HG02852 (cell line): Measurements from ENCODE around the gene MORN4.
"Not testable (repeated sequence)": the region's sequence is repeated elsewhere in the genome, so short reads cannot be mapped to it uniquely, and the experiment has no call there.

ENCODE experiments used
- ATAC-seq: cut with Tn5 transposase; IDR thresholded peaks from one replicate; pipeline ENCODE4 v1.9.1; 2021; ENCODE audit warnings: mild to moderate bottlenecking, moderate library complexity; ENCODE audit not compliant: unreplicated experiment

MORN4 gene

GRCh38 chr10:97642471-97643159, 9.3 kb upstream of the MORN4 start:
- ATAC-seq: not testable (repeated sequence)

- ATAC-seq: peak; percentile 25
Observed at GRCh38 chr10:97640868-97641811, 7.8 kb upstream of the MORN4 start.

DNA sequence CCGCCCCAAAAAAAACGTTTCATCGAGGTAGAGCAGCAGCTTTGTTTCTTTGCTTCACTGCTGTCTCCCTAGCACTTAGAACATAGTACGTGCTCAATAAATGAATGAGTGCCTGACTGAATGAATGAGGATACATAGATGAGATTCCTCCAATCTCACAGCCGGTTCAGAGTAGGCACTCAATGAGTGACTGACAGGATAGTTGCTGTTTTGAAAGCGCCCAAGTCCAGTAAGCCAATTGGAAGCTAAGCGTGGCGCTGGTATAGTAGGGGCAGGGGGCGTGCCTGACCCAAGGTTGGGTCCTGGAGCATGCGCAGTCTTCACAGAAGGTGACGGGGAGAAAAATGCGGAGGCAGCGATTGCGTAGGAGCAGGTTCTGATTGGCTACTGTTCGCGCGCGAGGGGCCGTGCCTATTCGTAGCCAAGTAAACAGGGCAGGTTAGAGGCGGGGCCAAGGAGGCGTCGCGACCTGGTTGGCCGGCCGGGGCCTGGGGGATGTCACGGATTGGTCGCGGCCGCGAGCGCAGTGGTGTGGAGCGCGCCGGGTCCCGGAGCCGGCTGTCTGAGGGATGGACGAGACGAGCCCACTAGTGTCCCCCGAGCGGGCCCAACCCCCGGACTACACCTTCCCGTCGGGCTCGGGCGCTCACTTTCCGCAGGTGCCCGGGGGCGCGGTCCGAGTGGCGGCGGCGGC, 7.0 kb upstream of the MORN4 start, which contains the start of gene PI4K2A:
Gene PI4K2A, plus strand, starts transcription at position 498 of the 694 bp plus-strand sequence. Its CDS starts 72 bp downstream, at position 570.
- peak; percentile 99 for ATAC-seq

DNA sequence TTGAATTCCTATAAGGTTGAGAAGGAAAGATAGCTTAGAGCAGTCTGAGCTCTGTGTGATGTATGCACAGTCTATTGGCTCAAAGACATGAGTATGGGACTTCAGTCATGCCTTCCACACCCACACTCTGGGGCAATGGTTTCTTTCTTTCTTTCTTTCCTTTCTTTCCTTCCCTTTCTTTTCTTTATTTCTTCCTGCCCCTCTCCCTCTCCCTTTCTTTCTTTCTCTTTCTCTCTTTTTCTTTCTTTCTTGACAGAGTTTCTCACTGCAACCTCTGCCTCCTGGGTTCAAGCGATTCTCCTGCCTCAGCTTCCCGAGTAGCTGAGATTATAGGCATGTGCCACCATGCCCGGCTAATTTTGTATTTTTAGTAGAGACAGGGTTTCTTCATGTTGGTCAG, 5.8 kb upstream of the MORN4 start:
- not testable (repeated sequence) for ATAC-seq

DNA sequence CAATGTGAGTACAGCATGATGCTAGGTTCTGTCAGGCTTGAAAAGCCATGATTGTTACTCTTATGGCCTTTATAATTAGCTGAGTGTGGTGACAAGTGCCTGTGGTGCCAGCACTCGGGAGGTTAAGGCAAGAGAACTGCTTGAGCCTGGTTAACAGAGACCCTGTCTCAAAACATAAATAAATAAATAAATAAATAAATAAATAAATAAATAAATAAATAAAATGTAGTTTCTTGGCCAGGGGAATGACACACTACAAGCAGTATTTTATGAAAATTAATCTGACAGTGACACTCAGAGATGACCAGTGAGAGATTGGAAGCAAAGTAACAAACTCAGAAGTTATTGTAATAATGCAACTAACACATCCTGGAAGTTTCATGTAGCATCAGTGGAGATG, 2.3 kb upstream of the MORN4 start:
- no peak for ATAC-seq

DNA sequence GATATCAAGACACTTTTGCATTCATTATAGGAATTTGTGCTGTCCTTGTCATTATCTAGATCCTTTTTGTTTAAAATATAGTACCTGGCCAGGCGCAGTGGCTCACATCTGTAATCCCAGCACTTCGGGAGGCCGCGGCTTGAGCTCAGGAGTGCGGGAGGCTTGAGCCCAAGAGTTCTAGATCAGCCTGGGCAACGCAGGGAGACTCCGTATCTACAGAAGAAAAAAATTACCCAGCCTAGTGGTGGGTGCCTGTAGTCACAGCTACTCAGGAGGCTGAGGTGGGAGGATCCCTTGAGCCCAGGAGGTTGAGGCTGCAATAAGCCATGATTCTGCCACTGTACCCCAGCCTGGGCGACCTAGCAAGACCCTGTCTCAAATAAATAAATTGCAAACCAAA, 621 bp upstream of the MORN4 start:
- no peak for ATAC-seq

DNA sequence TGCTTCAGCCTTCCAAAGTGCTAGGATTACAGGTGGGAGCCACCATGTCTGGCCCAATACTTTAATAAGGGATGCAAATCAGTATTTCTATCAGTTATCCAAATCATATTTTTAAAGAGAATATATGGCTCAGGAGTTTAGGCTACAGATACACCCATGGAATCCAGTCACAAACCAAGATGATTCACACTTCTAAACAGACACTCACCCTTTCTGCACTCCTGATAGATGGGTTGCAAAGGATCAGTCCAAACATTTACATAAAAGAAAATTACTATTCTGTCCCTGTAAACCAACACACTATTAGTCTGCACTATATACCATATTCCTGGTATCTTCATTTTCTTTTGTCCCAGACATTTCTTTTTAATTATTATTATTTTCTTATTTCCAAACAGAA, 2.2 kb downstream of the MORN4 start:
- ATAC-seq: no peak

DNA sequence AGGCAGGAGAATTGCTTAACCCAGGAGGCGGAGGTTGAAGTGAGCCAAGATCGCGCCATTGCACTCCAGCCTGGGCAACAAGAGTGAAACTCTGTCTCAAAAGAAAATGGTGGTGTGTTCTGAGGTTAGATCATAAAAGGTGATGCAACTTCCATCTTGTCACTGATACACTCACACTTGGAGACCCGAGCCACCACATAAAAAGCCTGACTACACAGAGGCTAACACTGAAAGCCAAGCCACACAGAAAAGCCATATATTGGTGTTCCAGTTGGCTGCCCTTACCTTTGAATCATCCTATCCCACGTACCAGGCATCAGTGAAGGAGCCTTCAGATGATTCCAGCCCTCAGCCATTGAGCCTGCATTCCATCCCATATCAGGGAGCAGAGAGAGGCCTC, 4.0 kb downstream of the MORN4 start:
- no peak for ATAC-seq

DNA sequence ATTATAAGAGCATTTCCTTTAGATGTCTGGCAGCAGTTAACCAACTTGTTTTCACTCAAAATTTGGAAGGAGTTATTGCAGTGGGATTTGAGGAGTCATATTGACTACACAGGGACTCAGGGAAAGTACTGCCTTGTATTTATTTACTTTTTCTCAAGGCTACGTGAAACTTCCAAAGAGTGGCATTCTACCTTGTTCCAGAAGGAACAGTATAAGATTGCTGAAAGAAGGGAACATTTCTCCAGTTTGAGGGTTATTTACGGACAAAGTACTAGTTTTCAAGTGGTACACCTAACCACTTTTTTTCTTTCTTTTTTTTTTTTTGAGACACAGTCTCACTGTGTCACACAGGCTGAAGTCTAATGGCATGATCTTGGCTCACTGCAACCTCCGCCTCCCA, 5.1 kb downstream of the MORN4 start:
- no peak for ATAC-seq

GRCh38 chr10:97627731-97628130, 5.6 kb downstream of the MORN4 start:
- ATAC-seq: no peak

DNA sequence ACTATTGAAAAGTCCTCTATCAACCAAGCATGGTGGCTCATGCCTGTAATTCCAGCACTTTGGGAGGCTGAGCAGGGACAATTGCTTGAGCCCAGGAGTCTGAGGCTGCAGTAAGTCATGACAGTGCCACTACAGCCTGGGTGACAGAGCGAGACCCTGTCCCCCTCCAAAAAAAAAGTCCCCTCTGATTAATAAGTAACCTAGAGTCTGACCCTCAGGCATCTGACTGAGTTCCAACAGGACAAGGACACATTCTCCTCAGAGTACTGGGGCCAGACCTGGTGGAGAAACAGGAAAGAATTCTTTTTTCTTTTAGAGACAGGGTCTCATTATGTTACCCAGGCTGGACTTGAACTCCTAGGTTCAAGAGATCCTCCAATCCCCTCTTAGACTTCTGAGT, 10.0 kb downstream of the MORN4 start:
- ATAC-seq: no peak

DNA sequence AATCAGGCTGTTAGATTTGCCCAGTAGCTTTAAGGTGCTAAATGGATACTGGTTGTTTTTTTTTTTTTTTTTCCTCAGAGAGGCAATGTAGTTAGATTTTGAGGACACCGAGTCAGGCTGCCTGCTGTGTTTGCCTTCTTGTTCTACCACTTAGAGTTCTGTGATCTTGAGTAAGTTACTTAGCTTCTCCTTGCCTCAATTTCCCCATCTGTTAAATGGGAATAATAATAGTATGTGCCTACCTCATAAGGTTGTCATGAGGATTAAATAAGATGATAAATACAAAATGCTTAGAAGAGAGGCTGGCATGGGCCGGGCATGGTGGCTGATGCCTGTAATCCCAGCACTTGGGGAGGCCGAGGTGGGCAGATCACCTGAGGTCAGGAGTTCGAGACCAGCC, 14.6 kb downstream of the MORN4 start:
- ATAC-seq: no peak

- ATAC-seq: no peak
Observed at GRCh38 chr10:97618285-97618684, 15.0 kb downstream of the MORN4 start.

GRCh38 chr10:97612386-97612785, 20.9 kb downstream of the MORN4 start:
- ATAC-seq: no peak

GRCh38 chr10:97611473-97611872, 21.8 kb downstream of the MORN4 start:
- no peak for ATAC-seq

DNA sequence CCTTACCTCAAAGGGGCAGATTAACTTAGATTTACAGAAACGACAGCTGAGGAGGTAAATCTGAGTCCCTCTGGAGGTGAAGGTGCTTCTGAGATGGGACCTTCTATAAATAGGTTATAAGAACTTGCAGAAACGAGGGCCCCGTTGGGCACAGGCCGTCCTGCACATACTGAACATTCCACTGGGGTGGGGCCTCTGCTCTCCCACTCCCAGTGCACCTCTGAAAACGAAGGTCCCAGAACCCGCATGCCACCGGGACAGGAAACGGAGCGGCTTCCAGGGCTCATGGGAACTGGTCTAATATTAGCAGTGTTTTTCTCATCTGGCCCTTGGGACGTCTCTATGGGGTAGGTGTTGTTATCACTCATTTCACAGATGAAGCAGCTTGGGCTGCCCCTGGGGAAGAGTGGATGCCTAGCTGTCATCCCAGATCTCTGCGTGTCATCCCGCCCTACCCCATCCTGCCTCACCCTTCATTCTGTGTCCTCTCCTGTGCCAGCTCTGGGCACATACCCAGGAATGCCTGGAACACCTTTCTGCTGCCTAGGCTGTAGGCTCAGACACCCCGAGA, 24.2 kb downstream of the MORN4 start:
- no peak for ATAC-seq

- ATAC-seq: no peak
Observed at GRCh38 chr10:97607095-97607636, 26.1 kb downstream of the MORN4 start.

DNA sequence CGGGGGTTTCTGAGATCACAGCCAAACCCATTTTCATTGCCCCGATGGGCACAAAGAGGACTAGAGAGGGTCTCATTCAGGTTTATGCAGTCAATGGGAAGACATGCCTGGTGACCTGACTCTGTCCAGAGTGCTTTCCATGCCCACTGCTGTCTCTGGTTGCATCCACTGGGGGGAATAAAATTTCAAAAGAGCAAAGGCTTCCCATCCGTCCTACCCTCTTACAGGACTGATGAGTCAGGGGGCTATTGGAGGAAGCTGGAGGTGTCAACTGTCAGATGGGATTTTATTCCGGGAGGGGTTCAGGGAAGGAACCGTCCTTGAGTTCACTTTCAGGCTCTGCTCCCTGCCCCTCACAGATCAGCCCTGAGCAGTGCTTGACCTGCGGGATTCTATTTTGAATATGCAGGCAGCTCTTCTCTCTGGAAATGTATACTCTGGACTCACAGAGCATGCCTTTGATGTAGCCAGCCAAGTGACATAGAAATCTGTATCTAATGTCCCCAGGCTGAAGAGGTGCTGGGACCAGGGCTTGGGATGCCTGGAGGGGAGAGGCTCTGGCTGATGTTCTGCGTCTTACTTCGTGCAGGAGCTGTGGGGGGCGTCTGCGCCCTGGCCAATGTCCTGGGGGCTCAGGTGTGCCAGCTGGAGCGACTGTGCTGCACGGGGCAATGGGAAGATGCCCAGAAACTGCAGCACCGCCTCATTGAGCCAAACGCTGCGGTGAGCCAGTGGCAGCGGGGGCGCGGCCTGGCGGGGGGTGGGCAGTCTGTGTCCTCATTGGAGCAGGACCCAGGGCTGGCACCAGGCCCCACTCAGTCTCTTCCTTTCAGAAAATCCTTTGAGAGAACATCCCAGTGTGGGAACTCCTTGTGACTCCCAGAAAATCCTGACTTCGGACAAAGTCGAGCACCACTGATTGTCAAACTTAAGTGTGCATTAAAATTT, 31.8 kb downstream of the MORN4 start:
- no peak for ATAC-seq

GRCh38 chr10:97600616-97601015, 32.7 kb downstream of the MORN4 start:
- ATAC-seq: no peak

DNA sequence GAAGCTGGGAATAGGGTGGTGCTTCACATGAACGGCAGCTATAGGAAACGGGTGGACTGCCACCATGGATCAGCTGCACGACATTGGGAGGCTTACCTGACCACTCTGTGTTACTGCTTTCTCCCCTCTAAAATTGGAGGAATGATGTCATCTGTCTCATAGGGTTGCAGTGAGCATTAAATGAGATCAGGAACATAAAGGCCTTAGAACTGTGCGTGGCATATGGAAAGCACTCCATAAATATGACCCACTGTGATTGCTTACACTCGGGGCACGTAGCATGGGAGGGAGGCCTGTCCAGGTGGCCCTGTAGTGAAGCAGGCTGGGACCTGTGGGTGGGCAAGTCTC, 34.1 kb downstream of the MORN4 start:
- no peak for ATAC-seq
